Esophagus muscularis mucosa (tissue), 4 donors: ENCODE data around the gene ADAD2.

ENCODE experiments used
- EP300 ChIP-seq: sonication (generic); formaldehyde crosslinking; IDR thresholded peaks from one replicate; pipeline ENCODE4 v1.6.1; 2017; ENCODE audit warnings: antibody characterized with exemption
- POLR2A ChIP-seq: fragments of 450-650 bp; IDR thresholded peaks from one replicate; pipeline ENCODE4 v1.6.1; 2017; ENCODE audit warnings: antibody characterized with exemption, moderate library complexity, mild to moderate bottlenecking, low read depth
- POLR2AphosphoS5 ChIP-seq, 2 donors: sonication (generic); formaldehyde crosslinking; IDR thresholded peaks; one replicate each; pipeline ENCODE4 v1.6.1; 2017; ENCODE audit warnings: antibody characterized with exemption in 2 of 2
- TF ChIP-seq, protein P1 (sequence below), 3 experiments: fragments of 200-600 bp in 2 of 3; fragments of 450-650 bp in 1 of 3; sonication (generic) in 2 of 3; IDR thresholded peaks; one replicate each; pipeline ENCODE4 v1.5.1; 2017 to 2019; ENCODE audit warnings: antibody characterized with exemption in 3 of 3, mild to moderate bottlenecking in 2 of 3, moderate library complexity in 1 of 3

DNA sequence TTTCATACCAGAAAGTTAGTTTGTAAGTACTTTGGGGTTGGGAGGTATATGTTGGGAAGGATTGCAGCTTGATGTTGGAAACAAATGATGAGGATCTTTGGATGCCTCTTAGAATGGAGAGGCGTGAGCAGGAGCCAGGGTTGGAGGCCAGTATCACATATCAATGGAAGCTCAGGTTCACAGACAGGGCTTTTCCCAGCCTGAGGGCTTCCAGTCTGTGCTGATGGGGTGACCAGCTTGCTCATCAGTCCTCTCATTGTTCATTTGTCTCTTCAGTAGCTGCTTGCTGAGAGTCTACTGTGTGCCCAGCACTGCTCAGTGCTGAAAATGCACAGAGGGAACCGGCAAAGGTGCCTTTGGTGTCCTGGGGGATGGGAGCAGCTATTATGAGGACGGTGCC is 40.0 kb upstream of the ADAD2 start:
- TF ChIP-seq POLR2AphosphoS5 (IDR thresholded peaks at IDR 0.05) = no peak
- TF ChIP-seq, protein P1, sequence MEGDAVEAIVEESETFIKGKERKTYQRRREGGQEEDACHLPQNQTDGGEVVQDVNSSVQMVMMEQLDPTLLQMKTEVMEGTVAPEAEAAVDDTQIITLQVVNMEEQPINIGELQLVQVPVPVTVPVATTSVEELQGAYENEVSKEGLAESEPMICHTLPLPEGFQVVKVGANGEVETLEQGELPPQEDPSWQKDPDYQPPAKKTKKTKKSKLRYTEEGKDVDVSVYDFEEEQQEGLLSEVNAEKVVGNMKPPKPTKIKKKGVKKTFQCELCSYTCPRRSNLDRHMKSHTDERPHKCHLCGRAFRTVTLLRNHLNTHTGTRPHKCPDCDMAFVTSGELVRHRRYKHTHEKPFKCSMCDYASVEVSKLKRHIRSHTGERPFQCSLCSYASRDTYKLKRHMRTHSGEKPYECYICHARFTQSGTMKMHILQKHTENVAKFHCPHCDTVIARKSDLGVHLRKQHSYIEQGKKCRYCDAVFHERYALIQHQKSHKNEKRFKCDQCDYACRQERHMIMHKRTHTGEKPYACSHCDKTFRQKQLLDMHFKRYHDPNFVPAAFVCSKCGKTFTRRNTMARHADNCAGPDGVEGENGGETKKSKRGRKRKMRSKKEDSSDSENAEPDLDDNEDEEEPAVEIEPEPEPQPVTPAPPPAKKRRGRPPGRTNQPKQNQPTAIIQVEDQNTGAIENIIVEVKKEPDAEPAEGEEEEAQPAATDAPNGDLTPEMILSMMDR (IDR thresholded peaks at IDR 0.05) = no peak
- no peak for TF ChIP-seq POLR2A
- TF ChIP-seq EP300 = no peak
